ENCODE results near the gene OR10G3.
"Not testable (repeated sequence)": the region's sequence is repeated elsewhere in the genome, so short reads cannot be mapped to it uniquely, and the experiment has no call there.

Gene OR10G3

GRCh38 chr14:21572604-21573003, 7.3 kb downstream of the OR10G3 start:
- H3K27ac ChIP-seq: no peak overlapping the region
- no peak for TF ChIP-seq CTCF (conservative IDR thresholded peaks at IDR 0.05)
- no peak for TF ChIP-seq ZFX (IDR thresholded peaks at IDR 0.05)

GRCh38 chr14:21558703-21559170, 21.1 kb downstream of the OR10G3 start:
- no peak for TF ChIP-seq CTCF (conservative IDR thresholded peaks at IDR 0.05)
- TF ChIP-seq ZFX (IDR thresholded peaks at IDR 0.05): no peak
- H3K27ac ChIP-seq: no peak overlapping the region

GRCh38 chr14:21557084-21557901, 22.6 kb downstream of the OR10G3 start:
- no peak for TF ChIP-seq ZFX (IDR thresholded peaks at IDR 0.05)
- TF ChIP-seq CTCF (conservative IDR thresholded peaks at IDR 0.05): peak; percentile 78
- H3K27ac ChIP-seq: no peak overlapping the region; the same call in none of the 2 replicates

- no peak overlapping the region; the same call in none of the 2 replicates for H3K27ac ChIP-seq
- no peak for TF ChIP-seq ZFX (IDR thresholded peaks at IDR 0.05)
These were observed 23.3 kb downstream of the OR10G3 start for GRCh38 chr14:21556378-21557083.

- no peak for TF ChIP-seq CTCF (conservative IDR thresholded peaks at IDR 0.05)
- no peak for TF ChIP-seq ZFX (IDR thresholded peaks at IDR 0.05)
- H3K27ac ChIP-seq: no peak overlapping the region
These were observed 26.6 kb downstream of the OR10G3 start for GRCh38 chr14:21553266-21553665.

- not testable (repeated sequence) for H3K27ac ChIP-seq
These were observed 35.3 kb downstream of the OR10G3 start for GRCh38 chr14:21544588-21544987.

- TF ChIP-seq ZFX (IDR thresholded peaks at IDR 0.05): no peak
- no peak for TF ChIP-seq CTCF (conservative IDR thresholded peaks at IDR 0.05)
- H3K27ac ChIP-seq: no peak overlapping the region
These were observed 35.9 kb downstream of the OR10G3 start for GRCh38 chr14:21543963-21544362.

- no peak for TF ChIP-seq ZFX (IDR thresholded peaks at IDR 0.05)
- TF ChIP-seq CTCF (conservative IDR thresholded peaks at IDR 0.05): no peak
- no peak overlapping the region for H3K27ac ChIP-seq
These were observed 36.3 kb downstream of the OR10G3 start for GRCh38 chr14:21543521-21543960.

Measured in C4-2B (cell line).